Measurements from ENCODE around the gene RPS15. TPM values are rescaled to one million over a fixed set of nuclear protein-coding genes. Genes with fewer than 3 reads are reported as not detected.

RPS15 gene
- total and polyA plus RNA-seq, 9 of the 15 experiments (the other 6 are each of a cell fraction or from before 2014, with no cell fraction given), result 605 to 2,791 (median 957) TPM

- intact Hi-C loops (cut with micrococcal nuclease), result no loop called here
- peak overlapping the region in 1 of 2 experiments; percentile 19; a peak in 1 of 4 replicates for H3K9ac ChIP-seq (ENCODE audit: insufficient read depth in 1 of 2, low read depth in 2 of 2, low read length in 2 of 2)
- H4K20me1 ChIP-seq (replicated peaks; ENCODE audit: control insufficient read depth, insufficient read depth, low read length), result peaks cover 15% of the 10 kb centered on the region
- 12% methylated on average over 26 of the region's 30 CpGs for WGBS (ENCODE audit: insufficient coverage, low coverage, missing lambda C conversion rate)
- POLR2A ChIA-PET, result interaction anchor here (0.6 to 3.1 kb wide), 9 partner anchors 10 to 595 kb away, joined by 3 to 10 read pairs (median 3); partner anchors contain the start of gene CIRBP
- TF ChIP-seq ZNF740 (CRISPR knock-in tag; IDR thresholded peaks at IDR 0.05) (peak; percentile 68; the same call in 1 of the 2 replicates), ZNF740 (tag; IDR thresholded peaks at IDR 0.05) (no peak), FIP1L1 (IDR thresholded peaks at IDR 0.05; ENCODE audit: low read depth, low read length, poor library complexity, severe bottlenecking) (peak; percentile 29), U2AF2 (optimal IDR thresholded peaks at IDR 0.05; ENCODE audit: low read depth, low read length) (no peak), ZBTB7A (IDR thresholded peaks at IDR 0.05; ENCODE audit: borderline replicate concordance, control insufficient read depth, low read depth, low read length) (peak; percentile 42; the same call in 1 of the 2 replicates), POLR3G (IDR thresholded peaks at IDR 0.05; ENCODE audit: extremely low read depth, insufficient read length, insufficient replicate concordance) (no peak), POLR2G (IDR thresholded peaks at IDR 0.05; ENCODE audit: low read depth, low read length) (peak; percentile 50), TEAD4 (IDR thresholded peaks at IDR 0.05; ENCODE audit: low read length) (no peak), TEAD4 (CRISPR knock-in tag; IDR thresholded peaks at IDR 0.05; ENCODE audit: borderline replicate concordance) (0 out of 2 replicates have a peak, but pooled peaks have one; percentile 11), ZBTB33 (CRISPR knock-in tag; IDR thresholded peaks at IDR 0.05) (peak; percentile 57; the same call in 1 of the 2 replicates)
- no TSS peak for BruUV-seq (replicated peaks)
- DNase-seq (ENCODE audit: extremely low read depth in 1 of 4, low spot score in 3 of 4) (no peak), FAIRE-seq (no peak), ATAC-seq (no peak)
- H3K4me3 ChIP-seq, result no peak overlapping the region
- peaks cover 7% of the 10 kb centered on the region for H3K9me1 ChIP-seq (ENCODE audit: control insufficient read depth, insufficient read depth, low read length)
- in situ Hi-C loops (cut with MboI), result no loop called here
- CTCF ChIA-PET (ENCODE audit: low intra/inter-chr PET ratio), result no interaction called here
- no peak overlapping the region for H3K4me2 ChIP-seq (ENCODE audit: insufficient read depth, low read length)
- no peaks in the 10 kb centered on the region for H3K36me3 ChIP-seq (ENCODE audit: control insufficient read depth, insufficient read depth, low read length)
- H2AFZ ChIP-seq (ENCODE audit: low read depth, low read length), result no peak overlapping the region
- no peak overlapping the region for H3K27ac ChIP-seq (ENCODE audit: extremely low read depth, low read depth, low read length)
- no peaks in the 10 kb centered on the region for H3K79me2 ChIP-seq (ENCODE audit: control insufficient read depth, insufficient read depth, low read length)
- H3K4me1 ChIP-seq (replicated peaks in 1 of 2; ENCODE audit: control insufficient read depth in 2 of 2, insufficient read depth in 2 of 2, low read length in 2 of 2), result peaks cover 5 to 75% of the 10 kb centered on the region in 2 experiments; a peak in 4 of 5 replicates
- peaks cover 0 to 12% of the 10 kb centered on the region in 2 experiments; a peak in 1 of 5 replicates for H3K27me3 ChIP-seq (ENCODE audit: control insufficient read depth in 2 of 2, insufficient read depth in 2 of 2, low read length in 2 of 2)
- H3K9me3 ChIP-seq (replicated peaks; ENCODE audit: control insufficient read depth, insufficient read depth, low read depth, low read length), result no peaks in the 10 kb centered on the region
Measured at GRCh38 chr19:1452802-1453524, 14.8 kb downstream of the RPS15 start.

Measured in K562 (cell line).